ENCODE data around the gene C1orf105. TPM values are rescaled to one million over a fixed set of nuclear protein-coding genes. Genes with fewer than 3 reads are reported as not detected.

C1orf105 gene
- total and polyA plus RNA-seq, 2 of the 13 experiments (the other 11 are each of a cell fraction or from before 2014, with no cell fraction given) = 0.15 to 0.45 TPM

- no TSS peak for BruUV-seq (replicated peaks)
- H3K4me2 ChIP-seq (ENCODE audit: low read depth, low read length) = no peak overlapping the region
- H3K4me3 ChIP-seq (replicated peaks in 1 of 3; ENCODE audit: insufficient read depth in 1 of 3, low read depth in 2 of 3, low read length in 3 of 3) = no peak overlapping the region
- in situ Hi-C loops (cut with HindIII; ENCODE audit: extremely low pct_ligation_motif_present, low pct_unique_long_range_greater_than_20kb) (no loop called here), intact Hi-C loops (cut with micrococcal nuclease; ENCODE audit: unreplicated experiment) (no loop called here)
- H3K27me3 ChIP-seq (ENCODE audit: control insufficient read depth in 1 of 2, insufficient read depth in 2 of 2, low read length in 2 of 2) = no peaks in the 10 kb centered on the region; a peak in 2 of 5 replicates
- 0% methylated on average over 1 of the region's 1 CpG for WGBS (ENCODE audit: low lambda C conversion rate)
- H3K9me3 ChIP-seq (ENCODE audit: low read length) = no peaks in the 10 kb centered on the region
- no peaks in the 10 kb centered on the region for H4K20me1 ChIP-seq (ENCODE audit: insufficient read depth, low read length)
- H3K36me3 ChIP-seq (replicated peaks in 1 of 2; ENCODE audit: control insufficient read depth in 1 of 2, insufficient read depth in 2 of 2, low read length in 2 of 2) = no peaks in the 10 kb centered on the region
- no peak for TF ChIP-seq REXO4 (CRISPR knock-in tag; IDR thresholded peaks at IDR 0.05; ENCODE audit: borderline replicate concordance)
- TF ChIP-seq PPARG (CRISPR knock-in tag; conservative IDR thresholded peaks at IDR 0.05) = no peak
- TF ChIP-seq GABPB1 (CRISPR knock-in tag; IDR thresholded peaks at IDR 0.05) = no peak
- TF ChIP-seq ZNF616 (CRISPR knock-in tag; IDR thresholded peaks at IDR 0.05; ENCODE audit: low read depth) = no peak
- no peak for TF ChIP-seq SYNCRIP (IDR thresholded peaks at IDR 0.05; ENCODE audit: insufficient read depth, low read depth, low read length)
- H3K4me1 ChIP-seq (ENCODE audit: insufficient read depth, low read length) = peaks cover 18% of the 10 kb centered on the region
- POLR2A ChIA-PET = interaction anchor here (0.6 to 1.9 kb wide), 3 partner anchors 9 to 51 kb away, joined by 3 to 6 read pairs (median 3); partner anchors contain the start of gene SUCO
- H3K79me2 ChIP-seq (ENCODE audit: insufficient read depth, low read length) = no peaks in the 10 kb centered on the region
- FAIRE-seq (no peak), ATAC-seq (no peak), DNase-seq (ENCODE audit: low spot score) (no peak)
- no peak overlapping the region for H3K9ac ChIP-seq (ENCODE audit: insufficient read depth, low read depth, low read length)
- no peak overlapping the region for H2AFZ ChIP-seq (ENCODE audit: low read length)
- no peak overlapping the region for H3K27ac ChIP-seq (ENCODE audit: extremely low read length, insufficient read depth, low read length)
- CTCF ChIA-PET (ENCODE audit: low intra/inter-chr PET ratio, low total read pairs) = no interaction called here
Measured at GRCh38 chr1:172482044-172482443, 61.6 kb downstream of the C1orf105 start.

DNA sequence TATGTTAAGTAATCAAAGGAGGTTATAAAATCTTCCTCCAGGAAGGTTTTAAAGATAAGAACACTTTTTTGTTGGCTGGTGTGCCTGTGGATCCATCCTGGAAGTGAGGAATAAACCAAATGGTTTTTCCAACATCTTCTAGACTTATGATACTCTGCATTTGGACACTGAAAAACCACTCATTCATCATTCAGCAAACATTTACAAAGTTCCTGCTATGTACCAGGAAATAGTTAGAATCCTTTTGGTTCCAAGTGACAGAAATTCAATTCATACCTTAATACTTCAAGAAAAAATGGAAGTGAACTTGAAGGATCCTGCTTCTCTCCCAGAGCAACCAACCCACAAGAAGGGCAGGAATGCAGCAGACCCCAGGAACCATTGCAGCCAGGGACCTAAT lies 63.0 kb downstream of the C1orf105 start:
- Histone ChIP-seq H3K36me3 (replicated peaks in 1 of 2; ENCODE audit: control insufficient read depth in 1 of 2, insufficient read depth in 2 of 2, low read length in 2 of 2) (no peaks in the 10 kb centered on the region), H3K4me1 (ENCODE audit: insufficient read depth, low read length) (peaks cover 18% of the 10 kb centered on the region), H3K79me2 (ENCODE audit: insufficient read depth, low read length) (no peaks in the 10 kb centered on the region), H3K4me3 (replicated peaks in 1 of 3; ENCODE audit: insufficient read depth in 1 of 3, low read depth in 2 of 3, low read length in 3 of 3) (no peak overlapping the region), H3K9ac (ENCODE audit: insufficient read depth, low read depth, low read length) (no peak overlapping the region), H3K4me2 (ENCODE audit: low read depth, low read length) (no peak overlapping the region), H4K20me1 (ENCODE audit: insufficient read depth, low read length) (no peaks in the 10 kb centered on the region), H3K27ac (ENCODE audit: extremely low read length, insufficient read depth, low read length) (no peak overlapping the region), H3K9me3 (ENCODE audit: low read length) (no peaks in the 10 kb centered on the region), H2AFZ (ENCODE audit: low read length) (no peak overlapping the region), H3K27me3 (ENCODE audit: control insufficient read depth in 1 of 2, insufficient read depth in 2 of 2, low read length in 2 of 2) (no peaks in the 10 kb centered on the region; a peak in 2 of 5 replicates)
- ATAC-seq = no peak
- no TSS peak for BruUV-seq (replicated peaks)
- TF ChIP-seq MLXIP (CRISPR knock-in tag; IDR thresholded peaks at IDR 0.05; ENCODE audit: borderline replicate concordance) = no peak
- no peak for TF ChIP-seq EED (CRISPR knock-in tag; IDR thresholded peaks at IDR 0.05)
- no peak for TF ChIP-seq U2AF2 (IDR thresholded peaks at IDR 0.05; ENCODE audit: low read depth, low read length)
- TF ChIP-seq, protein P1, sequence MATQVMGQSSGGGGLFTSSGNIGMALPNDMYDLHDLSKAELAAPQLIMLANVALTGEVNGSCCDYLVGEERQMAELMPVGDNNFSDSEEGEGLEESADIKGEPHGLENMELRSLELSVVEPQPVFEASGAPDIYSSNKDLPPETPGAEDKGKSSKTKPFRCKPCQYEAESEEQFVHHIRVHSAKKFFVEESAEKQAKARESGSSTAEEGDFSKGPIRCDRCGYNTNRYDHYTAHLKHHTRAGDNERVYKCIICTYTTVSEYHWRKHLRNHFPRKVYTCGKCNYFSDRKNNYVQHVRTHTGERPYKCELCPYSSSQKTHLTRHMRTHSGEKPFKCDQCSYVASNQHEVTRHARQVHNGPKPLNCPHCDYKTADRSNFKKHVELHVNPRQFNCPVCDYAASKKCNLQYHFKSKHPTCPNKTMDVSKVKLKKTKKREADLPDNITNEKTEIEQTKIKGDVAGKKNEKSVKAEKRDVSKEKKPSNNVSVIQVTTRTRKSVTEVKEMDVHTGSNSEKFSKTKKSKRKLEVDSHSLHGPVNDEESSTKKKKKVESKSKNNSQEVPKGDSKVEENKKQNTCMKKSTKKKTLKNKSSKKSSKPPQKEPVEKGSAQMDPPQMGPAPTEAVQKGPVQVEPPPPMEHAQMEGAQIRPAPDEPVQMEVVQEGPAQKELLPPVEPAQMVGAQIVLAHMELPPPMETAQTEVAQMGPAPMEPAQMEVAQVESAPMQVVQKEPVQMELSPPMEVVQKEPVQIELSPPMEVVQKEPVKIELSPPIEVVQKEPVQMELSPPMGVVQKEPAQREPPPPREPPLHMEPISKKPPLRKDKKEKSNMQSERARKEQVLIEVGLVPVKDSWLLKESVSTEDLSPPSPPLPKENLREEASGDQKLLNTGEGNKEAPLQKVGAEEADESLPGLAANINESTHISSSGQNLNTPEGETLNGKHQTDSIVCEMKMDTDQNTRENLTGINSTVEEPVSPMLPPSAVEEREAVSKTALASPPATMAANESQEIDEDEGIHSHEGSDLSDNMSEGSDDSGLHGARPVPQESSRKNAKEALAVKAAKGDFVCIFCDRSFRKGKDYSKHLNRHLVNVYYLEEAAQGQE (IDR thresholded peaks at IDR 0.05; ENCODE audit: borderline replicate concordance in 1 of 2, low read depth in 1 of 2, low read length in 2 of 2) = no peak
- TF ChIP-seq NPAS2 (CRISPR knock-in tag; IDR thresholded peaks at IDR 0.05; ENCODE audit: borderline replicate concordance) = no peak
- no peak for TF ChIP-seq ZNF746 (CRISPR knock-in tag; IDR thresholded peaks at IDR 0.05)
- TF ChIP-seq PITX1 (CRISPR knock-in tag; IDR thresholded peaks at IDR 0.05) = no peak
- FAIRE-seq = no peak
- intact Hi-C loops (cut with micrococcal nuclease; ENCODE audit: unreplicated experiment) = no loop called here
- POLR2A ChIA-PET = no interaction called here
- in situ Hi-C loops (cut with HindIII; ENCODE audit: extremely low pct_ligation_motif_present, low pct_unique_long_range_greater_than_20kb) = no loop called here
- CTCF ChIA-PET (ENCODE audit: low intra/inter-chr PET ratio, low total read pairs) = no interaction called here
- DNase-seq (ENCODE audit: low spot score) = no peak

Measured in HepG2 (cell line).